TTC549 (cell line): Measurements from ENCODE around the gene GALNT10.

ENCODE experiments used
- FAIRE-seq: peaks from 2 replicates; lab custom pipeline; 2012; peaks lifted over from hg19 to GRCh38; lab: Jason Lieb, UNC

Gene GALNT10

DNA sequence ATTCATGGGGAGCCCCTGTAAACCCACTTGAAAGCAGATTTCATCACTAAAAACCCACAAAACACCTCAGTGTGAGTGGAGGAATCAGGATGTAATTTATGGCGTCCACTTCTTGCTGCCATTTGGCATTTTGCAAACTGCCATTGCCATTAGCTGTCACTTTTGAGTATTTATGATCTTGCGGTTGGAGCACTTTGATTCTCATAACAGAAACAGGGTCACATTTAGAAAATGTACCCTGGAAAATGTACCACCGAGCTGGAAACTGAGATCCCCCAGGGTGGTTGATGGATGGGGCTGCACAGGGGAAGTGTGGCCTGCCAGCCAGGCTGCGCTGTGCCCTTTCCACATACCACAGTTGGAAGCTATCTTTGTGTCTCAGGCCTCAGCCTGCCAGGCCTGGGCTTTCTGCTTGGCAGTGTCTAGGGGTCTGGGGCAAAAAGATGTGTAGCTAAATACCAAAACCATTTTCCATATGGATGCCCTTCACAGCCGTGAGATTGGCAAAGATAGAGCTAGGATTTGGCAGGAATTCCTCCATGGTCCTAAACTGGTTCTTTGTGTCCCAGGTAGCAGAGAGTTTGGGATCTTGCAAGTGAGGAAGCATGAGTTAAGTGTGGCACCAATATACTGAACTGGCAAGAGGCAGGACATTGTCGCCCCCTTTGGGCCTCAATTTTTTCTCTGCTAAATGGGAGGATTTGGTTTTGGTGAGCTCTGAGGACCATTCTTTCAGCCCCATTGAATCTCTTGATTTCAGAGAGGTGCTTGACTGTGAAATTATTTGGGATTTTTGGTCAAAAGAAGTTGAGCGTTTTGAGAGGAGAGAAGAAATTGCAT is 46.2 kb downstream of the GALNT10 start:
- FAIRE-seq, result no peak

DNA sequence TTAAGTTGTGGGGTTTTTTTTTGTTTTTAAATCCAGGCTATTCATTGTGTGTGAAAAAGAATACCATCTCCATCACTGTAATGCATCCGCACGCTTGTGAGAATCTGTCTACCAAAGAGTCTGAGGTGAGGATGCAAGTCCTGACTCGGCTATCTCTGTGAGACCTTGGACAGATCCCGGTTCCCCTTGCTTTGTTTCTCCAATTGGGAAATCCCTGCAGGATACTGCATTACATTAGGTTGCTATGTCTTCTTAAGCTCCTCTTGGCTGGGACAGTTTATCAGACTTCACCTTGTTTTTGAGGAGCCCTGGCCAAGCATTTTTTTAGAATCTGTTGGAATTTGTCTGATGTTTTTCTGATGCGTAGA is 46.8 kb downstream of the GALNT10 start:
- no peak for FAIRE-seq

DNA sequence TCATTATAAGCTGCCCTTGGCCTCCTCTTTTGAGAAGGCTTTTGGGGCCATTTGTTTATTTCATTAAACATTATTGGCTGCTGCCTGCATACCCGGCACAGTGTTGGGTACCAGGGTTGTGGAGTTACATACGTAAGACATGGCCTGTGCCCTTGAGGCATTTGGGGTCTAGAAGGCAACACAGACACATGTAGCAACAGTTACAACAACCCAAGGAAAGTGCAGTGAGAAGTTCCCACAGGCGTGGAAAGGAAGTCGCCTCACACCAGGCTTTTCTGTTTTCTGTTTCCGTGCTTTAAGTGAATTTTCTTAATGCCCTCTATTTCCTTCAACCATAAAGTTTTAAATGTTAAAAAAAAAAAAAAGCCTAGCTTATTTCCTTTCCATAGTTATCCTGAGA is 47.4 kb downstream of the GALNT10 start:
- FAIRE-seq, result no peak

DNA sequence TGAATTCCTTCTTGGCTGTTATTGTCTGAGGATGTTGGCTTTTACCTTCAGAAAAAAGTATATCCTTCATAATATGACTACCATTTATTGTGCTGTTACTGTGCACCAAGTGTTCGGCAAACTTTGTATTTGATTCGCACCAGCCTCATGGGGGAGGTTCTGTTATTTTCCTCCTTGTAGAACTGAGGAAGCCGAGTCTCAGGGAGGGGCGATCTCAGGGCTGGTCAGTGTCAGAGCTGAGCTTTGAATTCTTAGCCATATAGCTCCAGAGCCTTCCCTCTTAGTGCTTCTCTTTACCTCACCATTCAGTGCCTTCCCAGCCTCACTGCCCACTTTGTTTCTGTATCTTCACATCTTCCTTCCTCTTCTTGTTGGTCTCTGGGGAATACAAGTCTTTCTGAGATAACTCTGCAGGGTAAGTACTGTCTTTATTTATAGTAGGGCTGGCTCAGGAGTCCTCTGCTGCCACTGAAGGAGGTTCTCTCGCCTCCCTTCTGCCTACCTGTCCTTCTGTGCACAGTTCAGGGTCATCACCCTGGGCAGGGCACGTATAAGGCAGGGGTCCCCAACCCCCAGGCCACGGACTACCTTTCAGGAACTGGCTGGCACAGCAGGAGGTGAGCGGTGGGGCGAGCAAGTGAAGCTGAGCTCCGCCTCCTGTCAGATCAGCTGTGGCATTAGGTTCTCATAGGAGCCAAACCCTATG is 48.4 kb downstream of the GALNT10 start:
- FAIRE-seq, result no peak

DNA sequence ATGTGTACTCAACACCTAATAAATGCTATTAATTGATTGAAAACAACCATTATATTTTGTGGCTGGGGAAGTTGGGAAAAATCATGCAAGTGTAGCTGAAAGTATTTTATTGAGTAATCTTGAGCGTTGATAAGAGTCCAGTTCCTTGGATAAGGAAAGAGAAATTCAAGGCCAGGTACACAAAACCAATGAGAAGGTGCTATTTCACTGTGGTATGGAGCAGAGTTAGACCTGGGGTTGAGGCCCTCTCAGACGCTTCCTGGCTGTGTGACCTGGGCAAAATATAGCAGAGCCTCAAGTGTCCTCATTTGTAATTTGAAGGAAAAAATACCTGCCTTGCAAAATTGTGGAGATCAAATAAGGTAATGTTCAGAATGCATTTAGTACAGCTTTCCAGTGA is 50.1 kb downstream of the GALNT10 start:
- no peak for FAIRE-seq

DNA sequence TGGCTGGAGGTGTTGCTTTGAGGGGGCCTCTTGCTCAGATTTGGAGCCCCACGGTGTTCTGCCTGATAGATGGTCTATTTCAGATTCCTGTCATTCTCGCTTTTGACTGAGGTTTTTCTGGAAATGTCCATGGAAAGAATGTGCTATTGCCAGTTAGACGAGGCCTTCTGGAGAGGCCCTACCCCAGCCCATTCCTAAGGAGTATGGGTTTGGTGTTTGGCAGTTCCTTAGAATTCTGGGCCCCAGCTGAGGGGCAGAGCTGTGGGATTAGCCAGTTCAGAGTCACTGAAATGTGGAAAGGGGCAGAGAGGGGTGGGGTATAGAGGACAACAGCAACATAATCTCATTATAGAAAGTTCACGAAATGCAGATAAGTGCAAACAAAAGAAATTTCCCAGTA is 50.5 kb downstream of the GALNT10 start:
- no peak for FAIRE-seq

DNA sequence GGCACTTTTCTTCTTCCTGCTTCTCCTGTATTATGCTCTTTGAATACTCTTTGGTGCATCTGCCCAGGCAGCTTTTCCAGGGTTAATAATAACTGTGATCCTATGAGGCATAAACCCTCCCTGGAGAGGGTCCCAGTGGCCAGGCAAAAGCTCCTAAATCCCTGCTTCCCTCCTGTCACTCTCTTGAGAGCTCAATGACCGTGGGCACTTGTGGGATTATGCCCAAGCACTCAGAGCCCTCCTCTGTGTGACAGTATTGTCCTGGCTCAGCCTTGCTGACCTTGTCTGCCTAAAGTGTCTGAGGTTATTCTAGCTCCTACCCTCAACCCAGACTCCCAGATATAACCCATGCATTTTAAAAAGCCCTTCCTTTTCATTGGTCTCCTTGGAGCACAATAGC is 51.9 kb downstream of the GALNT10 start:
- FAIRE-seq, result no peak

DNA sequence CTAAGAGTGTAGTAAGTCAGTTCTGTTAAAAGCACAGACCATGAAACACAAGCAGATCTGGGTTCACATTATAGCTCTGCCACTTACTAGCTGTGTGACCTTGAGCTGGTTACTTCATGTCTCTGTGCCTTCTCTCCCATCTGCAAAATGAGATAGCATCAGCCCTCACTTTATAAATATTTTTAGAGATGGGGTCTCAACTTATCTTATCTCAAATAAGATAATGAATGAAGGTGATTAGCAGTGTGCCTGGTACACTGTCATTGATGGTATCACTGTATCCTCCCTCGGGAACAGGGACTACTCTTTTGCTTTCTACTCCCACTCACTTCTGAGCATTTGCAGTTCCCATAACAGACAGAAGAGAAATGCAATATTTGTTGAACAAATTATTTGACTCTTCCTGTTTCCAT is 52.4 kb downstream of the GALNT10 start:
- no peak for FAIRE-seq

DNA sequence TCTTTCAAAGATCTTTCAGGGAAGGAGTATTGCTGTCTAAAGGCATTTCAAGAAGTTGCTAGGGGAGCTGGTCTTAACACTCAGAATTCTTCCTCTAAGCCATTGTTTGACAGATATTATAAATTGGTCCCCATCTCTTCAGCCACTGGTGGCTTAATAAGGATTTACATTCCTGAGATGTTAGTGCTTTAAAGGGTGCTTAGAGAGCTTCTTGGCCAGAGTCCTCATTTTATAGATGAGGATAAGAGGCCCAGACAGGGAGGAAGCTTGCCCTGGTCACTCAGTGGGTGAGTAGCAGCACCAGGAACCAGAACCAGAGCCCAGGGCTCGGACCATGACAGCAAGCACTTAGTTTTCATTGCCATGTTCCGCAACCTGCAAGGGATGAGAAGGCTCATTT is 53.2 kb downstream of the GALNT10 start:
- FAIRE-seq, result no peak

DNA sequence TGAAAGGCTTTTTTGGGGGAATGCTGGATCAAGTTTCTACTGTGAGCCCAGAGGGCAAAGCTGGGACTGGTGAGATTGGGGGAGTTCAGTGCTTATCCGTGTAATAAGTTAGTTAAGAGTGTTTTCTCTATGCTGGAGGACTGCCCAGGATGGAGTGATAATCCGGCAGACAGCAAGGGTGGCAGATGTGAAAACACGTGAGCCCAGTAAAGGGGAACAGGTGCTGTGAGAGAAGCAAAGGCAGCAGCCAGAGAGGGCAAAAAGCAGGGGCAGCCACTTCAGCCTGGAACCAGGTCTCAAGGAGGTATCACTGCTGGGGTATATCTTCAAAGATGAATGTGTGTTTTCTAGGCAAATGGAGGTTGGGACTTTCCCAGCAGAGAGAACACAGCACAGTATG is 53.9 kb downstream of the GALNT10 start:
- no peak for FAIRE-seq

DNA sequence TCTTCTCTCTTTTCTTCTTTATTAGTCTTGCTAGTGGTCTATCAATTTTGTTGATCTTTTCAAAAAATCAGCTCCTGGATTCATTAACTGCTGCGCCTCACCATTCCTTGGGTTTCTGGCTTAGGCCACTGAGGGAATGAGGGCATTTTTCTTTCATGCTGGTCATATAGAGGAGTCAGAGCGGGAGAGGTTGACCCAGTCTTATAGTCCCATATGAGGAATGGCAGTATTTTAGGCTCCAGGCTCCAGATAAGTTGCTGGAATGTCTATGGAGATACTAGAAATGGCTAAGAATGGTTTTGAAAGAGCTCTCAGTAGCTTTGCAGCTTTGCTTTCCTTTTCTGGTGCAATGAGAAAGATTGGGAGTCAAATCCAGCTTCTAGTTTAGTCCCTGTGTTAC is 58.2 kb downstream of the GALNT10 start:
- no peak for FAIRE-seq

DNA sequence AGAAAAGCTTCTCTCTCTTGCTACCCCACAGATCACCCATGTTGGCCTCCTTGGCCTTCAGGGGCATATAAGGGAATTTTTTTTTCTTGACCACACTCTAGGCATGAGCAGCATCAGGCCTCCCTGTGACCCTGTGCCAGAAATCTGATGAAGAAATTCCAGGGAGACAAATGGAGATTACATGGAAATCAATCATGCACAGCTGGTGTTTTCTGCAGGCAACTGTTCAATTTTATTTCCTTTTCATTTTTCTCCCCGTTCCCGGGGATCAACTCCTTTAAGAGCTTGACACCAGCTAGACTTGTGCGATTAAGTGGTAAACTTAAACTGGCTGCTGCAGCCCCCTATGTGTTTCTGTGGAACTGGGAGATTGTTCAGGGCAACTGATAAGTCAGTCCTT is 59.3 kb downstream of the GALNT10 start:
- no peak for FAIRE-seq

DNA sequence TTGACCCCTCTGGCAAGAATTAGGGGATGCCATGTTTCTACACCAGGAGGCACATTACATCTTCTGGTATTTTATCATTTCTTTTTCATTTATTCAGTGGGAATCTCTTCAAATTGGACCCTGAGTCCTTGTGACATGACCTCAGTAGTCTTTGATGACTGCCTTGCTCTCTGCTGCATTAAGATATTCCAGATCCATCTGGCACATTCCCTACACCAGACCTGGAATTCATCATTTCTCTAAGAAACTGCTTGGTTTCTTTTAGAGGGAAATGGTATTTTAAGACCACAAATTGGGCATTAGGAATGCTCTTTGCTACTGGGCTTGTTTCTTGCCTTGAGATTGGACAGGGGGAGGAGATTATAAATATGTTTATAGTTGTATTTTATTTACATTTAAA is 61.0 kb downstream of the GALNT10 start:
- FAIRE-seq, result no peak

DNA sequence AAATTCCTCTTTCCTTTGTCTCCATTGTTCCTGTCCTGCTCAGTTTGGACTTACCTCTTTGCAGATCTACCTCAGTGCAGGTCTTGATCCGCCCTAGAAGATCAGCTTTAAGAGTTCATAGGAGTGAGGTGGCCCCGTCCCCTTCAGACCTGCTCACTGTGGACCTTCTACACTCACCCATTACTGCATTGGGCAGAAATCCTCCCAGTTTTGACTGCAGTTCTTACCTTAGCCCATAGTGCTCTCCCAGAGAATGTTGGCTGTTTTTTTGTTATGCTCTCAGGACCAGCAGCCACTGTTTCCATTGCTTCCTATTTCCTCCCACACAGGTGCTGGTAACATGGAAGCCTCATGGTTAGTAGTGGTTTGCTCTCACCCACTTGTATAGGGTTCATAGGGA is 63.3 kb downstream of the GALNT10 start:
- FAIRE-seq, result no peak

DNA sequence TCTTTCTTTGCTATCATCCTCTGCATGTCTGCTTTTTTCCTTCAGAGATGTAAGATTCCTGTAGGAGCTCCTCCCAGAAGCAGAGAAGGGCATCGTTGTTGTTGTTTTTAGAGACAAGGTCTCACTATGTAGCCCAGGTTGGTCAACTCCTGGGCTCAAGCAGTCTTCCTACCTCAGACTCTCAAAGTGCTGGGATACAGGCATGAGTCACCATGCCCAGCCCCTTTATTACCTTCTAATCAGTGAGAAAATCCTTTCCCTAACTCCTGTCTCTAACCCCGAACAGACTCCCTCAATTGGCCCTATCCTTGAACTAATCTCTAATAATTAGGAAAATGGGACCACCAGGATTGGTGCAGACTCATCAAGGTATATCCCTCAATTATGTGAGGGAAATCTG is 64.4 kb downstream of the GALNT10 start:
- no peak for FAIRE-seq

DNA sequence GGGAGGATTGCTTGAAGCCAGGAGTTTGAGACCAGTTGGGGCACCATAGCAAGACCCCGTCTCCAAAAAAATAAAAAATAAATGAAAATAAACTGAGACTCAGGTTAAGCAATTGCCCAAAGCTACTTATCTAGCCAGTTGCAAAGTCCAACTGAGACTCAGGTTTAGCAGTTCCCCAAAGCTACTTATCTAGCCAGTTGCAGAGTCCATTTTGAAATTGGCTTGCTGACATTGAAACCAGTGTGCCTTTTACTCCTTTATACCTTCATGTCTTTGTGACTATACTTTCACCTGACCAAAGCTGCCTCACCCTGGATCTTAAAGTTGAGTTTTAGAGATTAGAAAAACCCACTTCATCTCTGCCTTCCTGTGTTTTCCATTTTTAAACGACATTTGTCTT is 66.5 kb downstream of the GALNT10 start:
- FAIRE-seq, result no peak

DNA sequence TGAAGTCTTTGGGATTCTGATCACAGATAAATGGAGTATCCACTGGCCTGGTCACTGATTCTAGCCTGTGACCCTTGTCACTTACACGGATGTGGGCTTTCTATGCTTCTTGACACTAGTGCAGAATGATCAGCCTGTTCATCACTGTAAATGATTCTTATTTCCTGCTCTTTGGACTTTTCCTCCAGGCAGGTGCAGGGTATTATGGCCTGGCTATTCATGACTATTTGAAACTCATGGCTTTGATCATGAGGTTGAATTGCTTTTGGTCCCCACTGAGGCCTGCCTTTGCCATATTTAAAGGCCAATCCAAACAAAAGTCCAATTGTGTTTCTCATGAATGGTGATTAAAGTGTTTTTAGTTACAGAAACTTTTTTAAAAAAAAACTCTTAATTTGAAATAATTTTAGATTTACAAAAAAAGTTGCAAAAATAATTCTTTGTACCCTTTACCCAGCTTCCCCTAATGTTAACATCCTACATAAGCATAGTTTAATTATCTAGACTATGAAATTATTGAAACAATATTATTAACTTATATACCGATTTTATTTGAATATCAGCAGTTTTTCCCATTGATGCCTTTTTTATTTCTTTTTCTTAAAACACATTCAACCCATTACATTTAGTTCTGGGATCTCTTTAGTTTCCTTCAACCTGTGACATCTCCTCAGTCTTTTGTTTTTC is 68.1 kb downstream of the GALNT10 start:
- FAIRE-seq, result no peak

DNA sequence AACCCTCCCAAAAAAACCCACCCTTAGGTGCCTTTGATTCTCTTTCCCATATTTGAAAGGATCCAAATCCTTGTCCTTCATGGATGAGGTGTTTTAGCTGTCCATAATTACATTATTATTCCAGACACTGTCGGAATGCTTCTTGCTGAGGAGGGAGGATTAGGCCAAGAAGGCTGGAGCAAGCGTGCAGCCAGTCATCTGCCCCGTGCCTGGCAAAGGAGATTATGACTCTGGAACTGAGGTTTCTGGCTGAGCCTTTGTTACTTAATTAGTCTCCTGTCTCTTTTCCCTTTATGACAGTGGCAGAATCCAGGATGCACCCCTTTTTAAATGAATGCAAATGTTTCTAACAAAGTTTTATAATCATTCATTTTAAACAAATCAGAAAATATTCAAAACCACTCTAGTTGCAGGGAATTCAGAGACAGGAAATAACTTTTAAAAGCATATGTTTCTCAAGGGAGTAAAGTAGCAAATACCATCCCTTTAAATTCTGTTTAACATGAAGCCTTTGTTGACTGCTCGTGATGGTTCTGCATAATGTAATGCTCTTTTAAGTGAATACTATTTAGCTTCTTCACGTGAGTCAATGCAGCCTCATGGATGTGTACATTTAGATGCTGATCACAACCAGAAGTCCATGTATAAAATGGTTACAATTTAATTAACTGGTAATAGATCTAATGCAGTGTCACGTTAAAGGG is 69.8 kb downstream of the GALNT10 start:
- no peak for FAIRE-seq

DNA sequence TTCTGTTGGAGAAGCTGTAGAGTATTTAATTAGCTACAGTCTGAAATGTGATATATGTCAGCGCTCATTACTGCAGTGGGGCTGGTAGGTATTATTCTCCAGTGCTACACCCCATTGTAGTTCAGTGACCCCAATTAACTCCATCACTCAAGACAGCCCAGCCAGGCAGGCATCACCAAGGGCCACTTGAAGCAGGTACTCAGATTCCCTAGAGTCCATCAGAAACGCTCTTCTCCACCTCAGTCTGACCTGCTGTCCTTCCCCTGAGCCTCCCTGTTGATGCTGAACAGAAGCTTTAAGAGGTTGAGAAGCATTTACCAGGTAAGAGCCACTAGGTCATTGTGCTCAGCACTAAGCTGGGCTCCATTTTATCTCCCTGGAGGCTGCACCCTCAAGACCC is 71.8 kb downstream of the GALNT10 start:
- FAIRE-seq, result no peak

DNA sequence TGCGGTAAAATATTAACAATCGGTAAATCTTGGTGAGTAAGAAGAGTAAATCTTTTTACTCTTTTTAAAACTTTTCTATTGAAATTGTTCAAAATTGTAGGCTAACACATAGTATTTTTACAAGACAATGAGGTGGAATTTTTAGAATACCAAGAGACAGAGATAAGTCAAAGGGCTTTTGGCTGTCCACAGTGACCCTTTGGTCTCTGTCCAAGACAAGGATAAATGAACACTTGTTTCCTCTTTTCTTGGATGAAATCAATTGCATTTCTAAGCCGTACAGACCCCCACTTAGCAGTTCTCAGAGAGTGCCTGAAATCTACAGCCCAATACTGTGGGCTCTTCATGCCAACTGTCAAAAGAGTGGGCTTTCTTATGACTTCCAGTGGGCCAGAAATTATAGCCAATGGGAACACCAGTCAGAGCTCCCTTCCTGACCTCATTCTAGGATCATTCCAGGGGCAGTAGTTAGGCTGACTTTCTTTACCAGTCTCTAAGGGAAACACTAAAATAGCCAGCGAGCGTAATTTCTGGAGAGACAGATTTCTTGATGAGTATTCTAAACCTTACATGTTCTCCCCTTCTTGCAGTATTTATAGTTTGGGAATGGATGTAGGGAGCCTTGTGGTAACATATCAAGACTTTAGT is 74.1 kb downstream of the GALNT10 start:
- no peak for FAIRE-seq

DNA sequence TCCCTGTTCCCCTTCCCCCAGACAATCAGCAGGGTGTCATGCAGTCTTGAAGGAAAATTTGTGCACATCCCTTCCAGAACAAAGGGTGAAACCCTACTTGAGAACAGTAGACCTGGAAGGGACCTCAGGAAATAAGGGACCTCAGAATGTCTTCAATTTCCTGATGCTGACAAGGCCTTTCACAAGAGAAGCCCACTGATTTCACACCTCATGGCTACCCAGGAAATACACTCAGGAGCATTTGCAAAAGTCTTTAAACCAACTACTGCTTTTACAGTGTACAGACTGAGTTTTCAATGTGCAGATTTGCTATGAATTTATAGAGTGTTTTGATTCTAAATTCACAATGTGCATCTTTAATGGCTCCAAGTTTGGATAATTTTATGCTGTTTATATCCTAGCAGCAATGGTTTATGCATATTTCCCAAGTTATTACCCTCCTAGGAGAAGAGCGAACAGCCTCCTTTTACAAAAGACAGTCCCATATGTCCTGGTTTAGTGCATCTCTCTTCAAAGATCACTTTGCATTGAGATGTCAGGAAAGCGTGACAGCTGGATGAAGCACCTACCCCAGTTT is 74.8 kb downstream of the GALNT10 start:
- FAIRE-seq, result no peak

DNA sequence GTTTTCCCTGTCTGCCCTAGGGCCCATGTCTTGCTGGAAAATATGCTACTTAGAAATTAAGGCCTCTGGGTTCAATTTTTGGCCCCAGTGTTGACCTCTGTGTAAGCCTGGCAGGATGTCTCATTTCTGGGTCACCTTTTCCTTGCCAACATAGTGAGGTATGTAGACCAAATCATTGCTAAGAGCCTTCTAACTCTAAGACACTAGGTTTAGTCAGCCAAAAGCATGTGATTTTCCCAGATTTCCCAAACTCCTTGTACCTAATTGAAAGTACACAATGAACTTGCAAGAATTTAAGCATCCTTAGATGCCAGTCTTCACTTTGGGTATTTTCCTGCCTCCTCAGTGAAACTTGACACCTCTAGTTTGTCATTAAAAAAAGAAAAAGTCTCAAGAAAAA is 77.0 kb downstream of the GALNT10 start:
- FAIRE-seq, result no peak
